KMS-11 (cell line): Measurements from ENCODE around the gene HECW1.

Source experiments
- H2AFZ ChIP-seq: fragments of 200-600 bp; sonication (generic); 2 replicates; pipeline ENCODE4 v1.6.1; 2016; ENCODE audit warnings: antibody characterized with exemption, mixed run types, low read depth
- H3K27ac ChIP-seq: fragments of 200-600 bp; sonication (generic); 2 replicates; pipeline ENCODE4 v1.6.1; 2016; ENCODE audit warnings: mild to moderate bottlenecking, mixed run types
- H3K27me3 ChIP-seq: fragments of 200-600 bp; sonication (generic); 2 replicates; pipeline ENCODE4 v1.6.1; 2017; ENCODE audit warnings: mild to moderate bottlenecking, low read depth, mixed run types, moderate library complexity; ENCODE audit not compliant: insufficient read depth
- H3K36me3 ChIP-seq: fragments of 200-600 bp; sonication (generic); 2 replicates; pipeline ENCODE4 v1.6.1; 2017; ENCODE audit warnings: mild to moderate bottlenecking, mixed run types; ENCODE audit not compliant: insufficient read depth
- H3K4me1 ChIP-seq: fragments of 200-600 bp; sonication (generic); 2 replicates; pipeline ENCODE4 v1.6.1; 2016; ENCODE audit warnings: mild to moderate bottlenecking, low read depth, mixed run types; ENCODE audit not compliant: poor library complexity, severe bottlenecking
- H3K4me2 ChIP-seq: fragments of 200-600 bp; sonication (generic); 2 replicates; pipeline ENCODE4 v1.7.0; 2016; ENCODE audit warnings: mild to moderate bottlenecking, mixed run types
- H3K4me3 ChIP-seq: fragments of 200-600 bp; sonication (generic); IDR thresholded peaks from 2 replicates; pipeline ENCODE4 v1.6.1; 2017; ENCODE audit warnings: low read depth, low read length, mixed read lengths; ENCODE audit not compliant: insufficient read depth
- H3K79me2 ChIP-seq: fragments of 200-600 bp; sonication (generic); 2 replicates; pipeline ENCODE4 v1.6.1; 2016; ENCODE audit warnings: low read depth, mixed run types; ENCODE audit not compliant: insufficient read depth
- H3K9ac ChIP-seq: fragments of 200-600 bp; sonication (generic); 2 replicates; pipeline ENCODE4 v1.6.1; 2016; ENCODE audit warnings: mild to moderate bottlenecking, mixed run types
- H4K20me1 ChIP-seq: fragments of 200-600 bp; sonication (generic); 2 replicates; pipeline ENCODE4 v1.6.1; 2016; ENCODE audit warnings: mild to moderate bottlenecking, mixed run types; ENCODE audit not compliant: insufficient read depth
- CTCF ChIP-seq: fragments of 200-600 bp; sonication (generic); conservative IDR thresholded peaks from 2 replicates; pipeline ENCODE4 v1.6.1; 2017; ENCODE audit warnings: low read depth, mild to moderate bottlenecking, antibody characterized with exemption, low read length, moderate library complexity, mixed read lengths

The HECW1 gene

GRCh38 chr7:43317075-43317474, 204.6 kb downstream of the HECW1 start:
- Histone ChIP-seq H3K4me2 (no peak overlapping the region), H3K4me3 (no peak overlapping the region), H3K4me1 (no peaks in the 10 kb centered on the region), H3K27me3 (no peaks in the 10 kb centered on the region), H3K27ac (no peak overlapping the region), H4K20me1 (no peaks in the 10 kb centered on the region), H3K79me2 (no peaks in the 10 kb centered on the region), H2AFZ (no peak overlapping the region), H3K36me3 (no peaks in the 10 kb centered on the region), H3K9ac (no peak overlapping the region)
- TF ChIP-seq CTCF, result no peak

- Histone ChIP-seq H3K4me3 (no peak overlapping the region), H3K9ac (no peak overlapping the region)
- no peak for TF ChIP-seq CTCF
Measured at GRCh38 chr7:43318188-43318770, 205.8 kb downstream of the HECW1 start.

GRCh38 chr7:43325595-43325994, 213.1 kb downstream of the HECW1 start:
- Histone ChIP-seq H4K20me1 (no peaks in the 10 kb centered on the region), H3K36me3 (no peaks in the 10 kb centered on the region), H3K4me3 (no peak overlapping the region), H3K4me2 (no peak overlapping the region), H3K27ac (no peak overlapping the region), H3K27me3 (no peaks in the 10 kb centered on the region), H3K4me1 (no peaks in the 10 kb centered on the region), H2AFZ (no peak overlapping the region), H3K9ac (no peak overlapping the region), H3K79me2 (no peaks in the 10 kb centered on the region)
- no peak for TF ChIP-seq CTCF

More at GRCh38 chr7:43318188-43318770, 205.8 kb downstream of the HECW1 start:
- no peaks in the 10 kb centered on the region for H3K36me3 ChIP-seq
- no peaks in the 10 kb centered on the region for H3K4me1 ChIP-seq
- H3K27me3 ChIP-seq, result no peaks in the 10 kb centered on the region
- no peak overlapping the region for H2AFZ ChIP-seq
- no peak overlapping the region for H3K4me2 ChIP-seq
- H3K79me2 ChIP-seq, result no peaks in the 10 kb centered on the region
- no peaks in the 10 kb centered on the region for H4K20me1 ChIP-seq
- no peak overlapping the region for H3K27ac ChIP-seq

DNA sequence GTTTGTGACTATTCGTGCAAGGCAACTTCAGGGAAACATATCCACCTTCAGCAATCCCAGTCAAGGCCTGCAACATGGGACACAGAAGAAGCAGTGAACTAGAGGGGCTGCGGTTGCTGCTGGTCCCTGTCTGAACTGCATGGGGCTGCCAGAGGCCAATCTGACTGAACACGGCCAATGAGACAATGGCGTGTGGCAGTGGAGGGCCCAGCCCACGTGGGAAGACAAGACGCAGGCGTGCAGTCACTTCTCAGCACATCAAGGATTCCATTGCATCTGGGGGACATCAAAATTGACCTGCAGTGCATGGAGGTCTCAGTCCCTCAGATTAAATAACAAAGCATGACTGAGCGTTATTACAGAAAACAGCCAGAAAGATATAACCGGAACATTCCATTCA, 215.9 kb downstream of the HECW1 start:
- Histone ChIP-seq H3K4me1 (no peaks in the 10 kb centered on the region), H4K20me1 (no peaks in the 10 kb centered on the region), H3K27me3 (no peaks in the 10 kb centered on the region), H3K4me2 (no peak overlapping the region), H3K79me2 (no peaks in the 10 kb centered on the region), H3K9ac (no peak overlapping the region), H3K36me3 (no peaks in the 10 kb centered on the region), H3K4me3 (no peak overlapping the region), H3K27ac (no peak overlapping the region), H2AFZ (no peak overlapping the region)
- TF ChIP-seq CTCF, result no peak
